GM12874 (cell line): ENCODE data around the gene TPD52L1.

Experiments used
- CTCF ChIP-seq: IDR thresholded peaks from 2 replicates; pipeline ENCODE4 v1.5.1; 2011; ENCODE audit warnings: low read depth, mild to moderate bottlenecking, control low read depth, low read length, moderate library complexity; ENCODE audit not compliant: insufficient read depth

TPD52L1 gene

GRCh38 chr6:125167579-125167978, 14.0 kb downstream of the TPD52L1 start:
- no peak for TF ChIP-seq CTCF

GRCh38 chr6:125169058-125169457, 15.5 kb downstream of the TPD52L1 start:
- no peak for TF ChIP-seq CTCF

GRCh38 chr6:125169522-125169921, 15.9 kb downstream of the TPD52L1 start:
- TF ChIP-seq CTCF: no peak

- no peak for TF ChIP-seq CTCF
These were observed 16.8 kb downstream of the TPD52L1 start for GRCh38 chr6:125170376-125170775.

- no peak for TF ChIP-seq CTCF
These were observed 19.9 kb downstream of the TPD52L1 start for GRCh38 chr6:125173341-125174095.

GRCh38 chr6:125174626-125175025, 21.1 kb downstream of the TPD52L1 start:
- no peak for TF ChIP-seq CTCF

- TF ChIP-seq CTCF: no peak
These were observed 22.0 kb downstream of the TPD52L1 start for GRCh38 chr6:125175466-125176048.
